ENCODE data around the gene CCM2. TPM values are rescaled to one million over a fixed set of nuclear protein-coding genes. Genes with fewer than 3 reads are reported as not detected.

CCM2 gene
- total RNA-seq, 1 donor from 2014 or later, result 62.0 TPM

DNA sequence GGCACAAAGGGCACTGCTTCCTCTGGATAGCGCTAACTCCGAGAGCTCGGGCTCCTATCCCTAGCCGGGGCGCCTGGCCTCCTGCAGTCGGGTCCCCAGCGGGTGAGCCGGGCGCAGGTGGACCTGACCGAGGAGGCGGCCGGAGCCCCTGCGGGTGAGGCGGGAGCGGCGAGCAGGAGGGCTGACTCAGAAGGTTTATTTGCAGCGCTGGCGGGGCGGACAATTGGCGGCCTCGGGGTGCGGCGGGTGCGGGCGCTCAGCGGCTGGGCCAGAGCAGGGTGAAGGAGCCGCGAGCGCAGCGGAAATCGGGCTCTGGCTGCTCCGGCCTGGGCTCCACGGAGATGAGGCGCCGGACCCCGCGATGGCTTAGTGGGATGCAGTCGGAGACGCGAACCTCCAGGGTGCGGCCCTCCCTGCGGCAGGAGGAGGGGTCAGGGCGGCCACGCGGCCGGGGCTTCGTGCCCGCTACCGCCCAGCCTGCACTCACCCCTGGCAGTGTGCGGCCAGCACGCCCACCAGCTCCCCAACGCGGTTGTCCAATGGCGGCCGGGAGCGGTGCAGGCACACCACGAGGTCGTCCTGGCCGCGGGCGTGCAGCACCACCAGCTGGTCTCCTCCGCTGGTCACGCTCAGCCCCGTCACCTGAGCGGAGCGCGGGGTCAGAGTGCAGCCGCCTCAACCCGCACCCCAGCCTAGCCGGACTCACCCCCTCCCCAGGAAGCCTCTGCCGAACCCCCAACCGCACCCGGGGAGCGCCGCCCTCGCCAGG lies 37.3 kb upstream of the CCM2 start:
- no peaks in the 10 kb centered on the region for H3K4me1 Mint-ChIP-seq (ENCODE audit: low read depth, unreplicated experiment)
- H2AFZ ChIP-seq (ENCODE audit: low read depth, low read length), result peak overlapping the region; percentile 92
- peak; percentile 19 for DNase-seq (ENCODE audit: low read depth)
- H3K27ac ChIP-seq (ENCODE audit: low read depth, low read length), result no peak overlapping the region
- peak overlapping the region; percentile 27 for H3K9ac ChIP-seq (ENCODE audit: low read length)
- peaks cover 6% of the 10 kb centered on the region for H3K4me1 ChIP-seq (ENCODE audit: insufficient read depth, low read length)
- no peak for FAIRE-seq
- no peaks in the 10 kb centered on the region for H3K36me3 ChIP-seq (ENCODE audit: insufficient read depth, low read length)
- H3K27me3 Mint-ChIP-seq (ENCODE audit: low read depth, unreplicated experiment), result peaks cover 35% of the 10 kb centered on the region
- H3K4me2 ChIP-seq (ENCODE audit: low read length), result peak overlapping the region; percentile 85
- no peaks in the 10 kb centered on the region for H3K27me3 ChIP-seq (ENCODE audit: insufficient read depth, low read length)
- no peak overlapping the region for H3K27ac Mint-ChIP-seq (ENCODE audit: unreplicated experiment)
- TF ChIP-seq CTCF (IDR thresholded peaks at IDR 0.05; ENCODE audit: insufficient read depth, low read depth, low read length) (no peak), EZH2 (IDR thresholded peaks at IDR 0.05; ENCODE audit: insufficient read depth, low read length) (peak; percentile 76)
- no peaks in the 10 kb centered on the region for H3K36me3 Mint-ChIP-seq (ENCODE audit: low read depth, unreplicated experiment)
- no peaks in the 10 kb centered on the region for H3K79me2 ChIP-seq (ENCODE audit: insufficient read depth, low read length)
- H3K4me3 ChIP-seq (ENCODE audit: insufficient read depth, low read depth, low read length), result peak overlapping the region; percentile 28
- no peaks in the 10 kb centered on the region for H3K9me3 Mint-ChIP-seq (ENCODE audit: unreplicated experiment)
- no peak overlapping the region for H3K4me3 Mint-ChIP-seq (ENCODE audit: unreplicated experiment)
- H3K9me3 ChIP-seq (ENCODE audit: insufficient read depth, low read depth, low read length), result no peaks in the 10 kb centered on the region
- H4K20me1 ChIP-seq (ENCODE audit: insufficient read depth, low read length), result no peaks in the 10 kb centered on the region

GRCh38 chr7:44963364-44964290 lies 36.4 kb upstream of the CCM2 start:
- Histone ChIP-seq H3K4me3 (ENCODE audit: insufficient read depth, low read depth, low read length) (no peak overlapping the region), H3K9me3 (ENCODE audit: insufficient read depth, low read depth, low read length) (no peaks in the 10 kb centered on the region), H3K79me2 (ENCODE audit: insufficient read depth, low read length) (no peaks in the 10 kb centered on the region), H3K9ac (ENCODE audit: low read length) (no peak overlapping the region), H2AFZ (ENCODE audit: low read depth, low read length) (peak overlapping the region; percentile 92), H3K36me3 (ENCODE audit: insufficient read depth, low read length) (no peaks in the 10 kb centered on the region), H3K27me3 (ENCODE audit: insufficient read depth, low read length) (no peaks in the 10 kb centered on the region), H4K20me1 (ENCODE audit: insufficient read depth, low read length) (no peaks in the 10 kb centered on the region), H3K27ac (ENCODE audit: low read depth, low read length) (no peak overlapping the region), H3K4me1 (ENCODE audit: insufficient read depth, low read length) (peaks cover 6% of the 10 kb centered on the region), H3K4me2 (ENCODE audit: low read length) (peak overlapping the region; percentile 85)
- no peaks in the 10 kb centered on the region for H3K4me1 Mint-ChIP-seq (ENCODE audit: low read depth, unreplicated experiment)
- DNase-seq (ENCODE audit: low read depth) (no peak), FAIRE-seq (no peak)
- H3K9me3 Mint-ChIP-seq (ENCODE audit: unreplicated experiment), result no peaks in the 10 kb centered on the region
- H3K27me3 Mint-ChIP-seq (ENCODE audit: low read depth, unreplicated experiment), result peaks cover 34% of the 10 kb centered on the region
- TF ChIP-seq EZH2 (IDR thresholded peaks at IDR 0.05; ENCODE audit: insufficient read depth, low read length) (no peak), CTCF (IDR thresholded peaks at IDR 0.05; ENCODE audit: insufficient read depth, low read depth, low read length) (no peak)
- no peak overlapping the region for H3K27ac Mint-ChIP-seq (ENCODE audit: unreplicated experiment)
- no peak overlapping the region for H3K4me3 Mint-ChIP-seq (ENCODE audit: unreplicated experiment)
- no peaks in the 10 kb centered on the region for H3K36me3 Mint-ChIP-seq (ENCODE audit: low read depth, unreplicated experiment)

Measured in astrocyte (in vitro differentiated cells and primary cell).